ENCODE measurements around the gene PTPRO. TPM values are rescaled to one million over a fixed set of nuclear protein-coding genes. Genes with fewer than 3 reads are reported as not detected.

PTPRO gene
- total and polyA plus RNA-seq, 2 donors = 2.9 to 3.9 TPM

GRCh38 chr12:15627995-15628945 is 306.0 kb downstream of the PTPRO start:
- no peak for DNase-seq (ENCODE audit: low read depth in 6 of 9, low spot score in 9 of 9)
- Histone ChIP-seq H3K36me3 (ENCODE audit: control insufficient read depth in 2 of 2, insufficient read depth in 2 of 2, low read length in 1 of 2) (no peaks in the 10 kb centered on the region), H3K27me3 (ENCODE audit: control insufficient read depth in 2 of 2, insufficient read depth in 1 of 2, low read length in 1 of 2) (no peaks in the 10 kb centered on the region), H3K9me3 (ENCODE audit: control insufficient read depth in 2 of 2, insufficient read depth in 1 of 2, low read length in 1 of 2) (no peaks in the 10 kb centered on the region), H3K4me1 (ENCODE audit: control insufficient read depth in 2 of 2, insufficient read depth in 2 of 2, low read length in 2 of 2) (no peaks in the 10 kb centered on the region), H3K4me3 (ENCODE audit: low read length in 2 of 2) (no peak overlapping the region), H3K27ac (ENCODE audit: low read depth in 1 of 2, low read length in 1 of 2) (no peak overlapping the region)
- 45% methylated on average over 4 of the region's 4 CpGs for WGBS

GRCh38 chr12:15629108-15629507 is 306.8 kb downstream of the PTPRO start:
- Histone ChIP-seq H3K4me1 (ENCODE audit: control insufficient read depth in 2 of 2, insufficient read depth in 2 of 2, low read length in 2 of 2) (no peaks in the 10 kb centered on the region), H3K36me3 (ENCODE audit: control insufficient read depth in 2 of 2, insufficient read depth in 2 of 2, low read length in 1 of 2) (no peaks in the 10 kb centered on the region), H3K27me3 (ENCODE audit: control insufficient read depth in 2 of 2, insufficient read depth in 1 of 2, low read length in 1 of 2) (no peaks in the 10 kb centered on the region), H3K9me3 (ENCODE audit: control insufficient read depth in 2 of 2, insufficient read depth in 1 of 2, low read length in 1 of 2) (no peaks in the 10 kb centered on the region), H3K27ac (ENCODE audit: low read depth in 1 of 2, low read length in 1 of 2) (no peak overlapping the region), H3K4me3 (ENCODE audit: low read length in 2 of 2) (no peak overlapping the region)
- 82% methylated on average over 5 of the region's 5 CpGs for WGBS
- DNase-seq (ENCODE audit: low read depth in 6 of 9, low spot score in 9 of 9) = no peak

GRCh38 chr12:15629761-15630160 is 307.5 kb downstream of the PTPRO start:
- Histone ChIP-seq H3K4me1 (ENCODE audit: control insufficient read depth in 2 of 2, insufficient read depth in 2 of 2, low read length in 2 of 2) (no peaks in the 10 kb centered on the region), H3K27me3 (ENCODE audit: control insufficient read depth in 2 of 2, insufficient read depth in 1 of 2, low read length in 1 of 2) (no peaks in the 10 kb centered on the region), H3K4me3 (ENCODE audit: low read length in 2 of 2) (no peak overlapping the region), H3K9me3 (ENCODE audit: control insufficient read depth in 2 of 2, insufficient read depth in 1 of 2, low read length in 1 of 2) (no peaks in the 10 kb centered on the region), H3K36me3 (ENCODE audit: control insufficient read depth in 2 of 2, insufficient read depth in 2 of 2, low read length in 1 of 2) (no peaks in the 10 kb centered on the region), H3K27ac (ENCODE audit: low read depth in 1 of 2, low read length in 1 of 2) (no peak overlapping the region)
- 93% methylated on average over 3 of the region's 3 CpGs for WGBS
- no peak for DNase-seq (ENCODE audit: low read depth in 6 of 9, low spot score in 9 of 9)

- no peak for DNase-seq (ENCODE audit: low read depth in 6 of 9, low spot score in 9 of 9)
- WGBS = 92% methylated on average over 6 of the region's 6 CpGs
- Histone ChIP-seq H3K36me3 (ENCODE audit: control insufficient read depth in 2 of 2, insufficient read depth in 2 of 2, low read length in 1 of 2) (no peaks in the 10 kb centered on the region), H3K9me3 (ENCODE audit: control insufficient read depth in 2 of 2, insufficient read depth in 1 of 2, low read length in 1 of 2) (no peaks in the 10 kb centered on the region), H3K27me3 (ENCODE audit: control insufficient read depth in 2 of 2, insufficient read depth in 1 of 2, low read length in 1 of 2) (no peaks in the 10 kb centered on the region), H3K4me1 (ENCODE audit: control insufficient read depth in 2 of 2, insufficient read depth in 2 of 2, low read length in 2 of 2) (no peaks in the 10 kb centered on the region), H3K27ac (ENCODE audit: low read depth in 1 of 2, low read length in 1 of 2) (no peak overlapping the region), H3K4me3 (ENCODE audit: low read length in 2 of 2) (no peak overlapping the region)
These were observed 308.9 kb downstream of the PTPRO start for GRCh38 chr12:15631007-15631715.

- no peak overlapping the region for H3K4me3 ChIP-seq (ENCODE audit: low read length in 2 of 2)
- no peak for DNase-seq (ENCODE audit: low read depth in 6 of 9, low spot score in 9 of 9)
- no peaks in the 10 kb centered on the region for H3K9me3 ChIP-seq (ENCODE audit: control insufficient read depth in 2 of 2, insufficient read depth in 1 of 2, low read length in 1 of 2)
- 97% methylated on average over 4 of the region's 4 CpGs for WGBS
- H3K36me3 ChIP-seq (ENCODE audit: control insufficient read depth in 2 of 2, insufficient read depth in 2 of 2, low read length in 1 of 2) = no peaks in the 10 kb centered on the region
- no peak overlapping the region for H3K27ac ChIP-seq (ENCODE audit: low read depth in 1 of 2, low read length in 1 of 2)
- H3K27me3 ChIP-seq (ENCODE audit: control insufficient read depth in 2 of 2, insufficient read depth in 1 of 2, low read length in 1 of 2) = no peaks in the 10 kb centered on the region
- H3K4me1 ChIP-seq (ENCODE audit: control insufficient read depth in 2 of 2, insufficient read depth in 2 of 2, low read length in 2 of 2) = no peaks in the 10 kb centered on the region
These were observed 310.4 kb downstream of the PTPRO start for GRCh38 chr12:15632708-15633107.

- DNase-seq (ENCODE audit: low read depth in 6 of 9, low spot score in 9 of 9) = no peak
- H3K36me3 ChIP-seq (ENCODE audit: control insufficient read depth in 2 of 2, insufficient read depth in 2 of 2, low read length in 1 of 2) = no peaks in the 10 kb centered on the region
- no peaks in the 10 kb centered on the region for H3K9me3 ChIP-seq (ENCODE audit: control insufficient read depth in 2 of 2, insufficient read depth in 1 of 2, low read length in 1 of 2)
- H3K27me3 ChIP-seq (ENCODE audit: control insufficient read depth in 2 of 2, insufficient read depth in 1 of 2, low read length in 1 of 2) = no peaks in the 10 kb centered on the region
- H3K27ac ChIP-seq (ENCODE audit: low read depth in 1 of 2, low read length in 1 of 2) = no peak overlapping the region
- H3K4me1 ChIP-seq (ENCODE audit: control insufficient read depth in 2 of 2, insufficient read depth in 2 of 2, low read length in 2 of 2) = no peaks in the 10 kb centered on the region
- H3K4me3 ChIP-seq (ENCODE audit: low read length in 2 of 2) = no peak overlapping the region
- 97% methylated on average over 1 of the region's 1 CpG for WGBS
These were observed 310.9 kb downstream of the PTPRO start for GRCh38 chr12:15633201-15633600.

GRCh38 chr12:15634010-15634683 is 311.8 kb downstream of the PTPRO start:
- Histone ChIP-seq H3K4me1 (ENCODE audit: control insufficient read depth in 2 of 2, insufficient read depth in 2 of 2, low read length in 2 of 2) (no peaks in the 10 kb centered on the region), H3K27me3 (ENCODE audit: control insufficient read depth in 2 of 2, insufficient read depth in 1 of 2, low read length in 1 of 2) (no peaks in the 10 kb centered on the region), H3K9me3 (ENCODE audit: control insufficient read depth in 2 of 2, insufficient read depth in 1 of 2, low read length in 1 of 2) (no peaks in the 10 kb centered on the region), H3K27ac (ENCODE audit: low read depth in 1 of 2, low read length in 1 of 2) (no peak overlapping the region), H3K4me3 (ENCODE audit: low read length in 2 of 2) (no peak overlapping the region), H3K36me3 (ENCODE audit: control insufficient read depth in 2 of 2, insufficient read depth in 2 of 2, low read length in 1 of 2) (no peaks in the 10 kb centered on the region)
- 97% methylated on average over 4 of the region's 4 CpGs for WGBS
- no peak for DNase-seq (ENCODE audit: low read depth in 6 of 9, low spot score in 9 of 9)

- no peak overlapping the region for H3K27ac ChIP-seq (ENCODE audit: low read depth in 1 of 2, low read length in 1 of 2)
- no peaks in the 10 kb centered on the region for H3K4me1 ChIP-seq (ENCODE audit: control insufficient read depth in 2 of 2, insufficient read depth in 2 of 2, low read length in 2 of 2)
- 90% methylated on average over 1 of the region's 1 CpG for WGBS
- no peaks in the 10 kb centered on the region for H3K36me3 ChIP-seq (ENCODE audit: control insufficient read depth in 2 of 2, insufficient read depth in 2 of 2, low read length in 1 of 2)
- no peaks in the 10 kb centered on the region for H3K27me3 ChIP-seq (ENCODE audit: control insufficient read depth in 2 of 2, insufficient read depth in 1 of 2, low read length in 1 of 2)
- no peak for DNase-seq (ENCODE audit: low read depth in 6 of 9, low spot score in 9 of 9)
- H3K9me3 ChIP-seq (ENCODE audit: control insufficient read depth in 2 of 2, insufficient read depth in 1 of 2, low read length in 1 of 2) = no peaks in the 10 kb centered on the region
- H3K4me3 ChIP-seq (ENCODE audit: low read length in 2 of 2) = no peak overlapping the region
These were observed 314.0 kb downstream of the PTPRO start for GRCh38 chr12:15636060-15636890.

All from thymus (tissue), 11 donors.